Suprapubic skin (tissue), 4 donors: ENCODE data around the gene PHF12.

Experiments used
- CTCF ChIP-seq, 2 donors: fragments of 200-600 bp in 1 of 2; fragments of 450-650 bp in 1 of 2; sonication (generic) in 1 of 2; IDR thresholded peaks; one replicate each; pipeline ENCODE4 v1.5.1; 2016 to 2019; ENCODE audit warnings: antibody characterized with exemption in 2 of 2, mild to moderate bottlenecking in 1 of 2, moderate library complexity in 1 of 2
- EP300 ChIP-seq: sonication (generic); formaldehyde crosslinking; IDR thresholded peaks from one replicate; pipeline ENCODE4 v1.6.1; 2017; ENCODE audit warnings: antibody characterized with exemption
- POLR2A ChIP-seq, 2 donors: fragments of 450-650 bp; IDR thresholded peaks; one replicate each; pipeline ENCODE4 v1.6.1; 2017; ENCODE audit warnings: antibody characterized with exemption in 2 of 2, mild to moderate bottlenecking in 2 of 2, moderate library complexity in 2 of 2
- POLR2AphosphoS5 ChIP-seq, 3 donors: sonication (generic); formaldehyde crosslinking; IDR thresholded peaks; one replicate each; pipeline ENCODE4 v1.6.1; 2017; ENCODE audit warnings: antibody characterized with exemption in 3 of 3

- peak; percentile 67 to 75 for TF ChIP-seq CTCF (IDR thresholded peaks at IDR 0.05)
- no peak for TF ChIP-seq POLR2A (IDR thresholded peaks at IDR 0.05)
- TF ChIP-seq POLR2AphosphoS5 (IDR thresholded peaks at IDR 0.05), result no peak
- TF ChIP-seq EP300, result no peak
These were observed 34.9 kb downstream of the PHF12 start for GRCh38 chr17:28916302-28916934.
